Umbilical cord (tissue), 2 donors: ENCODE results near the gene WBP1L. TPM values are rescaled to one million over a fixed set of nuclear protein-coding genes. Genes with fewer than 3 reads are reported as not detected.
"Not testable (repeated sequence)": the region's sequence is repeated elsewhere in the genome, so short reads cannot be mapped to it uniquely, and the experiment has no call there.

ENCODE experiments used
- DNase-seq: peaks from one replicate; pipeline ENCODE4 v3.0.0-alpha.2; 2015; ENCODE audit warnings: low spot score
- total RNA-seq: library from RNA; depleted of rRNA; stranded (reverse); fragments of >200 nt; gene quantifications from one replicate; pipeline ENCODE4 v1.2.3, GENCODE V29; 2014; ENCODE audit warnings: low replicate concordance; ENCODE audit not compliant: insufficient read depth

WBP1L gene
- total RNA-seq, 1 donor from 2014 or later: 35.9 TPM

DNA sequence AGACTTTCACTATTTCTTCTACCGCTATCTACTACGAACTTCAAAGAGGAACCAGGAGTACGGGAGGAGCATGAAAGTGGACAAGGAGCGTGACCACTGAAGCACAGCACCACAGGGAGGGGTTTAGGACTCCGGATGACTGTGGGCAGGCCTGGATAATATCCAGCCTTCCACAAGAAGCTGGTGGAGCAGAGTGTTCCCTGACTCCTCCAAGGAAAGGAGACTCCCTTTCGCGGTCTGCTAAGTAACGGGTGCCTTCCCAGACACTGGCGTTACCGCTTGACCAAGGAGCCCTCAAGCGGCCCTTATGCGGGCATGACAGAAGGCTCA lies 15.2 kb downstream of the WBP1L start:
- DNase-seq: not testable (repeated sequence)

DNA sequence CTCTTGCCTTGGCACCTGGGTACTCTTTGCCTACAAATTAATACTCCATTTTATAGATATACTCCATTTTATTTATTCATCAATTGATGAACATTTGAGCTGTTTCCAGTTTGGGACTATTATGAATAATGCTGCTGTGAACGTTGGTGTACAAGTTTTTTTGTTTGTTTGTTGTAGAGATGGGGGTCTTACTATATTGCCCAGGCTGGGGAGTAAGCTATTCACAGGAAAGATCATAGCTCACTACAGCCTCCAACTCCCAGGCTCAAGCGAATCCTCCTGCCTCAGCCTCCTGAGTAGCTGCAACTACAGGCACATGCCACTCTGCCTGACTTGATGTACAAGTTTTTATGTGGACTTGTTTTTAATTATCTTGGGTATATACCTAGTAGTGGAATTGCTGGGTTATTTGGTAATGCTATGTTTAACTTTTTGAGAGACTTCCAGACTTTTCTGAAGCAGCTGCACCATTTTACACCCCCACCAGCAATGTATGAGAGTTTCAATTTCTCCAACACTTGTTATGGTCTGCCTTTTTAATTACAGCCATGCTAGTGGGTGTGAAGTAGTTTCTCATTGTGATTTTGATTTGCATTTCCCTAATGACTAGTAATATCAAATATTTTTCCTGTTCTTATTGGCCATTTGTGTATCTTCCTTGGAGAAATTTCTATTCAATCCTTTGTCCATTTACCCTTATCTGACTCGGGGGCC lies 15.9 kb downstream of the WBP1L start:
- DNase-seq: no peak

DNA sequence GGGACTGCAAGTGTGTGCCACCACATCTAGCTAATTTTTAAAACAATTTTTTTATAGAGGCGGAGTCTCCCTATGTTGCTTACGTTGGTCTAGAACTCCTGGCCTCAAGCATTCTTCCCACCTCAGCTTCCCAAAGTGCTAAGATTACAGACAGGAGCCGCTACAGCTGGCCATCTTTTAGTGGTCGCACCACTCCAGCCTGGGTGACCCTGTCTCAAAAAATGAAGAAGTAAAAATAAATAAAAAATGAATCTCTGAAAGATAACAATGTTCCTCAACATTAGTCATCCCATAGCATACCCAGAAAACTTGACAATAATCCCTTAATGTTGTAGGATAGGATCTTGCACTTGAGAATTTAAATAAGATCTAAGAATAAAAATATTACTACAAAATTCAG lies 18.2 kb downstream of the WBP1L start:
- no peak for DNase-seq

DNA sequence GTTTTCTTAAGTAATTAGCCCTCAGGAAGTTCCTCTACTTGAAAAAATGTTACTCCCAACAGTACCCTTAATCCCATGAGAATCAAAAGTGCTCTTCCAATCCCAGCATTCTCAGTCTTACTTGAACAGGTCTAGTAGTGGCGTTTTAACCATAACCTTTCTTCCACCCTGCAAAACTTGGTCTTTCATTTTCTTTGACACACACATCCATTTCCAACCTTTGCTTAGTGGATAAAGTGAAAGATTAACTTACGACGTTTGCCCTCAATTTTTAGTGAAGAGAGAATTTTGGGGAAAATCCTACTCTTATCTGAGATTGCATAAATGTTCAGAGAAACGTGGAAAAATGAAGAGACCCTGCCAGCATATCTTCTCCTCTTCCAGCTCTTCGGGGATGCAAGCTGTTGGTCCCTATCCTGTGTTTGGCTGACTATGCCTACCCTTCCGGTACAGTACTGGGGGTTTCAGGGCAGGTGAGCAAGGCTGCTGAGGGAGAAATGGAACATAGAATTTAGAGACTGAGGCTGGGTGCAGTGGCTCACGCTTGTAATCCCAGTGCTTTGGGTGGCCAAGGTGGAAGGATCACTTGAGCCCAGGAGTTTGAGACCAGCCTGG lies 18.8 kb downstream of the WBP1L start:
- no peak for DNase-seq

DNA sequence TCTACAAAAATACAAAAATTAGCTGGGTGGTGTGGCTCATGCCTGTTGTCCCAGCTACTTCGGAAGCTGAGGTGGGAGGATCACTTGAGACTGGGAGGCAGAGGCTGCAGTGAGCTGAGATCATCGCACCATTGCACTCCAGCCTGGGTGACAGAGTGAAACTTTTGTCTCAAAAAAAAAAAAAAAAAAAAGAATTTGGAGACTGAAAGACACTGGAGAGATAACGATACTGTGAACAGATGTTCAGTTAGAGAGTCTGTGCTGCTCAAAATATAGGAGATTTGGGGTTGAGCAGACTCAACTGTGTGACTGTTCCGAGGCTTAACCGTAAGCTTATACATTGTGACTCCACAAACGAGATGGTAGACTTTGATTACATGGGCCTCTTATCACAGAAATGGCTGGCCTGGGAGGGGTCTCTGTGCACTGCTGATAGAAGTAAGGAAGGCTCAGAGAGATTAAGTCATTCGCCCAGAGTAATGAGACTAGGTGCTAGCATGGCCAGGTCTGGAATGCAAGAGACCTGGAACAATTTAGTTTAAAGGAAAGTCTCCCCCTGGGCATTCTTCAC lies 19.4 kb downstream of the WBP1L start:
- DNase-seq: no peak

DNA sequence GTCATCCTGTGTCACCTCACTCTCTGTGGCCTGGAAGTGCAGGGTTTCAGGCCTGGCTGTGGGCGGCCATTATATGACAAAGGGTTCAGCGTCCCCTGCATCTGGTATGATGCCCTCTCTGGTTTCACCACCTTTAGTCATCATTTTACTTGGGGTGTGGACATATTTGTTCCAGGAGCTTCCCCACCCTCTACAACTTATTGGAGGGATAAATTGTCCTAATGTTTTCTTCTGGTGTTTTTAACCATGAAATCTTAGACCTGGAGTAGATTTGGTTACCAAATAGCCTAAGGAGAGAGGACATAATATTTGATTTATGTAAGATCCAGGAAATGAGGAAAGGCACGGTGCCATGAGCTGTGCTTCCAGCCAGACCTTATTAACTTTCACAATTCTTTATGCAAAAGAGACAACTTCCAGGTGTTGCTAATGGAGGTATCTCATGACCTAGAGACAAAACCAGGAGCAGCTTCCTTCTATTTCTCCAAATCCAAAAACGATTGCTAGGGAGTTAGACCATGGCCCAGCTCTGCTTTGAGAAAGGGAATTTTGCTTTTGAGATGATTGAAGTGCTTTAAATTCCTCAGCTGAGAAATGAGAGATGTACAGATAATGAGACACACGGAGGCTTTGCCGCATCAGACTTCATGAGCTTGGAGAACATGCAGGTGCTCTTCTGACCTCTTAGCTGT lies 20.9 kb downstream of the WBP1L start:
- DNase-seq: no peak

DNA sequence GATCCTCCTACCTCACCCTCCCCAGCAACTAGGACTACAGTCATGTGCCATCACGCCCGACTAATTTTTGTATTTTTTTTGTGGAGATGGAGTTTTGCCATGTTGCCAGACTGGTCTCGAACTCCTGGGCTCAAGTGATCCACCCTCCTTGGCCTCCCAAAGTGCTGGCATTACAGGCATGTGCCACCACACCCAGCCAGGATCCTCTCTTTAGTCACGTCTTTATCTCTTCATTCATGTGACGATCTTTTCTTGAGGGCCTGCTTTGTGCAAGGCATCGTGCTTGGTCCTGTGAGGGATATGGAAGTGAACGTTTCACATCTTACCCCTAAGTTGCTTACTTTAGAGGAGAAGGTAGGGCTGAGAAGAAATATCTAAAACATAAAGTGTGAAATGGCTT lies 21.6 kb downstream of the WBP1L start:
- DNase-seq: no peak

DNA sequence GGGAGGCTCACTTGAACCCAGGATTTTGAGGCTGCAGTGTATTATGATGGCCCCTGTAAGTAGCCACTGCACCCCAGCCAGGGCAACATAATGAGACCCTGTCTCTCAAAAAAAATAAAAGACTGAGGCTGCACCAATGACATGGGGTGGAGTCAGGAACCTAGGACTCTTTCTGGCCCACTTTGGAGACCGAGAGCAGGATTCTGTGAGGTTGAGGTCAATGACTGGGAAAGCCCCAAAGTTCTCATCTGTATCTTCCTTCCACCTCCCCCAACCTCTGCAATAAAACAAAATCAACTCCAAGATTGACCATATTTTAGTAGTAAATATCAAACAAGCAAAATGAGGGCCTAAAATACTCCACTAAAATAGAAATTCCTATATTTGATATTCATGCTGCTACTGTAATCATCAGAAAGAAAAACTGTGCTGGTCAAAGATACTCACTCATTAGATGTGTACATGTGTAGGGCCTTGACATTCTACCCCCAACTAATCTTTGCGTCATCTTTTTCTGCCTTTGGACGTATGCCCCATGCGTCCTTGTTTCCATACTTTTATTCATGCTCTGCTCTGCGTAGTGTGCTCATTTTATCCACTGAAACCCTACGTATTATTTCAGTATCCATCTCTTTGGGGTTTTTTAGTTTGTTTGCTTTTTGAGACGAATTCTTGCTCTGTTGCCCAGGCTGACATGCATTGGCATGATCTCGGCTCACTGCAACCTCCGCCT lies 23.8 kb downstream of the WBP1L start:
- no peak for DNase-seq

DNA sequence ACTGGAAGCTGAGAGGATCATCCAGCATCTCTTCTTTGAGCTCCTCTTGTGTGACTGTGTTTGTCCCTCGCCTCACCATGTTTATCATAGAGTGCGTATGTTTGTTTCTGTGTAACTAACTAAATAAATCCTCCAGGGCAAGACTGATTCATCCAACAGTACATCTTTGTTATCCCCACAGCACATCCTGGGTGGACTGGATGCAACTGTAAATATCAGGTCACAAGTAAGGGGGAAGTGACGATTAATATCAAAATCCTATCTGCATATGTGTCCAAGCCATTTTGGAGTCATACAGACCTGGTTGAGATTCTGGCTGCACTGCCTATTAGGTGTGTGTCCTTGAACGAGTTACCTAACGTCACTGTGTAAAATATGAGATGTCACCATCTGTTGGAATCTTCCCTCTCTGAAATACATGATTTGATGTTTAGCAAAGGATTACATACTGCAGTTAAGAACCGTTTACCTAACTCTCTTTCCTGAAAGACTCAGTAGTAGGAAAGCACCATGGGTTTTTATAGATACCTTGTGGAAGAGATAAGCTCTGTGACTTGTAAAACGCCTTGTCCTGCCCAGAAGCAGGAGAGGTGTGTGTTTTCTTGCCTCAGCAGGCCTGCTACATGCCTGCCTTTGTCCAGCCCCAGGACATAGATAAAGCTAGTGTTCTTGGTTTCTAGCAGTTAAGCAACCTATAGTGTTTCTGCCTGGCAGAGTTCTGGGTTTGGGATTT lies 25.8 kb downstream of the WBP1L start:
- peak; percentile 74 for DNase-seq

DNA sequence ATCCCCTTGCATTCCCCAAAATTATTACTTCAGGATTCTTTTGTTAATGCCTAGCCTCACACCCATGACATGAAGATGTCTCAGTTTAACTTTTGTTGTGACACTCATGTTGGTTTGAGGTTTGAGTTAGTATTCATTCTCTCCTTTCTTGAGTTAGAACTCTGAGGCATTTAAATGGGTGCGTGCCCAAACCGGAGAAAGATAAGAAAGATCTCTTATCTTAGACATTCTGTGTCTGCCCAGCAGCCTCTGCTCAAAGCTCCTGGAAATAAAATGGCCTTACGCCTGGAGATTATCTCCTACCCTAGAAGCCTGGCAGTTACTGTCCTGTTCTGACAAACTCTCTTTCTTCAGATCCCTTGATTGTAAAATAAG lies 26.3 kb downstream of the WBP1L start:
- DNase-seq: no peak

DNA sequence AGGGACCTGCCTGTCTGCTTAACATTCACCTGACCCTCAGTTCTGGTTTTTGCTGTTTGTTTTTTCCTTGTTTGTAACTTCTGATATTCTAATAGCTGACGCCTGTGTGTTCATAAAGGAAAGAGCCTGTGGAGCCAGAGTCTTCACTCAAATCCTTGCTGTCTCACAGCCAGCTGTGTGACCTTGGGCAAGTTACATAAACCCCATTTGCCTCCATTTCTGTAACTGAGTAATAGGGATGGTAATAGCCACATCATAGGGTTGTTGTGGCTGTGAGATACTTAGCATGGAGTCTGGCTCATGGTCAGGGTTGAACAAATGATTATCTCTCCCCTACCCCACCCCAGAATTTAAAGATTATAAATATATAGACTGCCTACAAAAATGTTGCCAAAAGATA lies 27.0 kb downstream of the WBP1L start:
- DNase-seq: no peak

DNA sequence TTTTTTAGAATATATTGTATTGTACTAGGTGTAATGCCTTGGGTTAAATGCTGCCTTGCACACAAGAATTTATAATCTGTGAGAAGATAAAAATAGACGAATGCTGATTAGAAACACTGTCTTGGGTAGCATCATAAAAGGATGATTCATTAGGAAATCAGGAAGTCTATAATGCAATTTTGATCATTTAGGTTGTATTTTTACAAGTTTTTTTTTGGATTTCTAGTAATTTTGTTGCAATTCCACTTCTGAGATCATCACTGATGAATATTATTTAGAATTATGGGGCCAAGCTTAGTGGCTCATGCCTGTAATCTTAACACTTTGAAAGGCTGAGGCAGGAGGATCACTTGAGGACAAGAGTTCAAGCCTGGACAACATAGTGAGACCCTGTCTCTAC lies 29.6 kb downstream of the WBP1L start:
- no peak for DNase-seq

DNA sequence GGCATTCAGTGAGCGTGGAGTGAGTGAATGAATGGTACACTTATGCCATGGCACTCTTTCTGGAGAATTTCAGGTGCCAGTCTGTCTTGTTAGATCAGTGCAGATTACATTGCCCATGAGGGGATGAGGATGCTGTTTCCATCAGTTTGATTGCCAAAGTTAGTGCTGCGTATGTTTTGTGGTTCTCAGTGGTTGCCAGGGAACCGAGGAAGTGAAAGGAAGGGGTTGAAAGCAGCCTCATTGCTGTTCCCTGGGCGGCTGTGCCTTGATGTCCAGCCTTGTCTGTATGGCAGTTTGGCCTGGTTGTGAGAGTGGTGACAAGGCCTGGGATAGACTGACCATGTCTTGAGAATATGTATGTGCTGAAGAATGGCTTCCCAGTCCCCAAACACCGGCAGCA lies 30.2 kb downstream of the WBP1L start:
- DNase-seq: no peak

DNA sequence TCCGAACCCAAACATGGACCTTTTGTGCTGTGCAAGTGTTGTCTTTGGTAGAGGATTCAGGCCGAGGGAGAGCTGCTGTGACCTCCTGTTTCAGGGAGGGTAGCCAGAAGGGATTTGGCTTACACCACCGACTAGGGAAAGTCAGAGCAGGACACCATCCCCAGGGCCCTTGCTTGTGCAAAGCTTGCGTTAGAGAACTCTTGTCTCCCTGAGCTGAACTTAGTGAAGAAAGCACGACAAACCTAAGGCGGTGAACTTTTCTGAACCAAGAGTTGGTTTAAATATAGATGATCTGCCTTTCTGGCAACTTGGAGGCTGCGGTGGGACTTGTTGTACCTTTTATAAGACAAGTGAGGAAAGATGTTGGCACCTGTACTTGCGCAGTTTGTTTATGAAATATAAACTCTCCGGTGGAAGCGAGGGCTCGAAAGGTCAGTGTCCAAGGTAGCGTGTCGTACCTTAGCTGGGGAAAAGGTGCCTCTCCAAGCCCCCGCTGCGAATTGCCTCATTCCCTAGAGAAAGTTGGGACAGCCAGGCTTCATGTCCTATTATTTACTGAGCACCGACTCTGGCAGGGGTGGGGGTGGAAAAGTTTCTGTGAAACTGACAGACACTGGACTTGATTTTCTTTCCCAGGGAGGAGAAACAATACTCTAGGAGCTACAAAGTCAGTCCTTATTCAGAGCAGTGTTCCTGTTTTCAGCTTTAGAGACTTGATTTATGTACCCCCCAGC lies 31.6 kb downstream of the WBP1L start:
- DNase-seq: no peak

DNA sequence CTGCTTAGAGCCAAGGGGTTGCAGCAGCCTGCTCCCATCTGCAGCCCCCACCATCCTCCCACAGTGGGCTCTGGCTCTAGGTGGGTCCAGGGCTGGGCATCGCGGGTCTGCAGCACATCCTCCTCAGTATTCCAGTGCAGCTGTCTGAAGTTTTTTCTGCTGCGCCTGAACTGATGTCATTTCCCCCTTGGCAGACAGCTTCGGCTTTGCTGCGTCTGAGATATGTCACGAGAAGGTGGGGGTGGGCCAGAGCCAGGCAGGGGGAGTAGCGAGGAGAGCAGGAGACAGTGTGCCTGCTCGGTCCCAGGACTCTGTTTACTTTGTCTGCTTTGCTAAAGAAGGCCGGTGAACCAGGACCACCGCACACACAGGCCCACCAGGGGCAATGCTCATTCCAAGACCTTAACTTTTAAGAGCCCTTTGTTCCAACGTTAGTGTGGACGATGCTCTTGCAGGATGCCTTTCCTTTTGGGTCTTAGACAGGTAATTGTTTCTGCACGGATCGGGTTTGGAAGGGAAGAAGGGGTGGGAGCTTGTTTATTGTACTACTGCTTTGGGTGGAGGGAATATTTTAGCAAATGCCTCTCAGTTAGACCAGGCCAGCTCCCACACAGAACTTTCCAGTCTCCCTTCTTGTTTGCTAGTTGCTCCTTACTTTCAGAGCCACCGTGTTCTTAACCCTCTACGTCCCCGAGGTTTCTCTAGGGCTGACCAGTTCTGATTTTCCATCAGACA lies 32.4 kb downstream of the WBP1L start:
- peak; percentile 97 for DNase-seq

DNA sequence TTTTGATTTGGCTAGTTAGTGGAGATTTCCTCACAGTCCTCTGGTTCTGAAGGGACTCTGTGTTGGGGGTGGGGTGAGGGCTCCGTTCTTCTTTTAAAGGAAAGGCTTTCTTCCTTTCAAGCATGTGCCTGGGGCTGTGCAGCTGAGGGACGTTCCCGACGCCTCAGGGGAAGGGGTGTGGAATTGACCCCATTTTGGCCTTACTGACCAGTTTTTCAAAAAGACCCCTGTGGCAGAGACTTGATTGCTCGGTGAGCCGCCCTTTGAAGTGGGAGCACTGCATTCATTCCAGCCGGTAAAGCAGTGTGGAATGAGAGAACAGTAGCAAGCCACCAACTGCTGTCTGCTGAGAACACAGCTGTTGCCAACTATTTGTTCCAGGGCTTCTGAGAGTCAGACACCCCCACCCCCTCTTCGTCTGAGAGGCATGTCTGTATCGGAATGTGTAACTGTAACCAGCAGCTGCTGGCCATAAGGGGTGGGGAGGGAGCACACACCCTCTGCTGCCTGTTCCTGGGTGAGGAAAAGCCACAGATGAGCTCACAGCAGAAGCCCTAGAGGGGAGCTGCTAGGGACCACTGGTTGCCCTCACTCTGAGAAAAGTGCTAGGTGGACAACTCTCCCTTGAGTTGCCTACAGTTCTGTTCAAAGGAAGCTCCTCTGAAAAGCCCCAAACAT lies 33.2 kb downstream of the WBP1L start:
- DNase-seq: peak; percentile 97

DNA sequence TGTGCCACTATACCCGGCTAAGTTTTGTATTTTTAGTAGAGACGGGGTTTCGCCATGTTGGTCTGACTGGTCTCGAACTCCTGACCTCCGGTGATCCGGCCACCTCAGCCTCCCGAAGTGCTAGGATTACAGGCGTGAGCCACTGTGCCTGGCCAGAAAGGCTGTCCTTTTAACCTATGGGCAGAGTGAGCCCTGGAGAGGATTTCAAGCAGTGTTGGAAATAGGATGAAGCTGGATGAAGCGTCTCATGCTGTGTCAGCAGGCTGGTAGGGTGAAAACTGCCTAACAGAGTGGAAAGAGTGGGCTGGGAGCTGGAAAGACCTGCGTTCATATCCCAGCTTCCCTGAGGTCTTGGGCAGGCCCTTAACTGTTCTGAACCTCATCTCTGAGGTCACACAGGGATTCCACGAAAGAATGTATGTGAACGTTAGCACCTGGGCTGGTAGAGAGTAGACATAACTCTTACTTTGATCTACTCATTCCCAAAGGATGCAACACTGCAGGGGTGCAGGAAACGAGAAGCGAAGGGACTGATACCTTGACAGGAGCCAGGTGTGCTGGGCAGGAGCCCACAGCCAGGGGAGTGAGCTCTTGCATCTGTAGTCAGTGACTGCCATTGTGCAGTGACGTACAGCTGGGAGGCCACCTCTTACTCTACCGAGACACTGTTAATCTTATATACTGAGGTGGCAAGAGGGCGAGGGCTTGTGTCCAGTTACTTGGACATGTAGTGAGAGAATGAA lies 34.1 kb downstream of the WBP1L start:
- DNase-seq: peak; percentile 82

DNA sequence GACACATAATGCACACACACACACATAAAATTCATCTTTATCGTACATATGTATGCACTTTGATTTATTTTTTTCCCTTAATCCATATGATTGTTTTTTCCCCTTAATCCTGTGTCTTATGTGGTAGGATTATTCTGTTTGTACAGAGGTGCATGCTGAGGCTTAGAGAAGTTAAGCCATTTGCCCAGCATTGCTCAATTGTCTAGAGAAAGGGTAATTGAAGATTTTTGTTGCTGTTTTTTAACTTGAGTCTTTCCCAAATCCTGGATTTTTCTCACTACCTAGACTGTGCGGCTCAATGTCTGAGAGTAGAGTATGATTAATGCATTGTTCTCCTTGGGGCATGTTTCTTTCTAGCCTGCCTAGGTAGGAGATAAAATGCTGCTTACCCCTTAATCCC lies 35.0 kb downstream of the WBP1L start:
- no peak for DNase-seq
